SU-DHL-6 (cell line): ENCODE results near the gene CECR2.

Source experiments
- CTCF ChIP-seq: fragments of 200-600 bp; sonication (generic); IDR thresholded peaks from one replicate; pipeline ENCODE4 v1.5.1; 2017; ENCODE audit warnings: antibody characterized with exemption, mild to moderate bottlenecking, low read length, moderate library complexity; ENCODE audit not compliant: insufficient read depth, poor library complexity, severe bottlenecking
- EZH2phosphoT487 ChIP-seq: fragments of 200-600 bp; sonication (generic), shearing (Covaris generic); conservative IDR thresholded peaks from 2 replicates; pipeline ENCODE4 v1.6.1; 2018; ENCODE audit warnings: mild to moderate bottlenecking, antibody characterized with exemption, low read length, moderate library complexity, mixed read lengths

- no peak for TF ChIP-seq CTCF
- TF ChIP-seq EZH2phosphoT487 = no peak
Observed at GRCh38 chr22:17369439-17370025, at the start of gene CECR2.
